Glutamatergic neuron (in vitro differentiated cells): ENCODE data around the gene CLDN18. TPM values are rescaled to one million over a fixed set of nuclear protein-coding genes. Genes with fewer than 3 reads are reported as not detected.

Experiments used
- DNase-seq: peaks from one replicate; pipeline ENCODE4 v3.0.0; 2022
- H3K27ac Mint-ChIP-seq: one replicate; pipeline ENCODE4 v1.8.0; 2020; ENCODE audit warnings: mild to moderate bottlenecking, mixed read lengths, inconsistent platforms; ENCODE audit not compliant: unreplicated experiment
- H3K27me3 Mint-ChIP-seq: one replicate; pipeline ENCODE4 v1.8.0; 2020; ENCODE audit warnings: mild to moderate bottlenecking, moderate library complexity, mixed read lengths, inconsistent platforms; ENCODE audit not compliant: unreplicated experiment
- H3K36me3 Mint-ChIP-seq: one replicate; pipeline ENCODE4 v1.8.0; 2020; ENCODE audit warnings: mild to moderate bottlenecking, mixed read lengths, inconsistent platforms; ENCODE audit not compliant: unreplicated experiment
- H3K4me1 Mint-ChIP-seq: one replicate; pipeline ENCODE4 v1.8.0; 2020; ENCODE audit warnings: mild to moderate bottlenecking, low read depth, mixed read lengths, inconsistent platforms; ENCODE audit not compliant: unreplicated experiment
- H3K4me3 Mint-ChIP-seq: one replicate; pipeline ENCODE4 v1.8.0; 2020; ENCODE audit warnings: mild to moderate bottlenecking, mixed read lengths, inconsistent platforms; ENCODE audit not compliant: unreplicated experiment
- H3K9me3 Mint-ChIP-seq: one replicate; pipeline ENCODE4 v1.8.0; 2020; ENCODE audit warnings: mild to moderate bottlenecking, moderate library complexity, mixed read lengths, inconsistent platforms; ENCODE audit not compliant: unreplicated experiment
- CTCF ChIP-seq: fragments of 200-600 bp; sonication (generic); IDR thresholded peaks from one replicate; pipeline ENCODE4 v1.5.0; 2021; ENCODE audit not compliant: partially characterized antibody, unreplicated experiment
- total RNA-seq: library from RNA; stranded (reverse); fragmentation: NEBNext Ultra II Directional; extraction: Animal tissue kit (Norgen Biotek cat#: 25700); gene quantifications from one replicate; pipeline ENCODE4 v1.2.1, GENCODE V29; 2021; ENCODE audit not compliant: unreplicated experiment

Gene CLDN18
- total RNA-seq, 1 donor from 2014 or later: not detected

DNA sequence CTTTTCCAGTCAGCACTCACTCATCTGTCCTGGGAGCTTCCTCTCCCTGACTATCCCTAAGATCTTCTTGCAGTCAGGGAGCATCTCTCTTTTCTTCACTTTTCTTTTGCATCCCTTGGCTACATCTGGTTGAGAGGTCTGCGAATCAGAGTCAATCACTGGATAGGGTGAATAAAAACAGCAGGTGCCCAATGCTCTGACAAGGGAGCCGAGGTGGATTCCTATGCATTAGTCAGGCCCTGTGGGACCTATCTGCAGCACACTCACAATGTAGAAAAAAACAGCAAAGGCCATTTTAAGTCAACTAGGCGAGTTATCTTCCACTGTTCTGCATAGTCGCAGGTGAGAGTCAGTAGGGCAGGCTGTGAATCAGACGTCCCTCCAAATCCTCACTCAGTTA is 69.9 kb downstream of the CLDN18 start:
- no peak overlapping the region for H3K27ac Mint-ChIP-seq
- no peaks in the 10 kb centered on the region for H3K4me1 Mint-ChIP-seq
- H3K27me3 Mint-ChIP-seq: no peaks in the 10 kb centered on the region
- DNase-seq: no peak
- no peak overlapping the region for H3K4me3 Mint-ChIP-seq
- no peaks in the 10 kb centered on the region for H3K9me3 Mint-ChIP-seq
- TF ChIP-seq CTCF: no peak
- peaks cover 5% of the 10 kb centered on the region for H3K36me3 Mint-ChIP-seq

DNA sequence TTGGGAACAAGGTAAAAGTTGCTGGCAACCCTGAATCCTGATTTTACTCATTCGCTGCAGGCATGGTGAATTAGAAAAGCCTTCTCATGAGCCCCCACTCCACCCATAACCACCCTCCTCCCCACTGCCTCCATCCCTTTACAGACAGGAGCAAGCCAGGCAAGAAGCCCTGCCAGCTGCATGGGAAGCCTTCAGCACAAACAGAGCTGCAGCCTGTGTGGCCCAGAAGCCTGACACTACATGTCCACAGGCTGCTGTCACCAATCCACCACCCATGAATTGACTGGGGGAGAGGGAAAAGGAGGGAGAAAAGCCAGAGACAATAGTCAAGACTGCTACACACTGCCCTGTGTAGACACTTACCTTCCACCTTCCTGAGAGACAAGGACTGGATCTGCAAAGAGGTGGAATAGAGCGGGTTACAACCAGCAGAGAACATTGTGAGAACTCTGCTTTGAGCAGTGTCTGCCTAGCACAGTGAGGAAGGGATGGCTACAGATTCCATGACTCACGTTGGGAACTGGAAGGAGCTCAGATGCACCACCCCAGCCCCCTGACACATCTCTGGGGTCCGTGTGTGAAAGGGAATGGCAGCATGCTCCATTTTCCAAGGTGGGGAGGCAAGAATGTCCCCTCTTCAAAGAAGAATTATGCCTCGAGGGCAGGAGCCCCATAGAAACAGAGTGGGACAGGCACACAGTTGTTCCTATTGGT is 71.6 kb downstream of the CLDN18 start:
- no peak for DNase-seq
- Mint-ChIP-seq H3K36me3 (peaks cover 5% of the 10 kb centered on the region), H3K9me3 (no peaks in the 10 kb centered on the region), H3K27ac (no peak overlapping the region), H3K4me3 (no peak overlapping the region), H3K27me3 (no peaks in the 10 kb centered on the region), H3K4me1 (no peaks in the 10 kb centered on the region)
- no peak for TF ChIP-seq CTCF

- Mint-ChIP-seq H3K9me3 (no peaks in the 10 kb centered on the region), H3K27ac (no peak overlapping the region), H3K4me3 (no peak overlapping the region), H3K27me3 (no peaks in the 10 kb centered on the region), H3K4me1 (no peaks in the 10 kb centered on the region), H3K36me3 (peaks cover 5% of the 10 kb centered on the region)
- DNase-seq: no peak
- TF ChIP-seq CTCF: no peak
These were observed 72.4 kb downstream of the CLDN18 start for GRCh38 chr3:138082085-138082991.

- no peaks in the 10 kb centered on the region for H3K27me3 Mint-ChIP-seq
- peaks cover 5% of the 10 kb centered on the region for H3K36me3 Mint-ChIP-seq
- no peak for DNase-seq
- H3K9me3 Mint-ChIP-seq: no peaks in the 10 kb centered on the region
- no peak overlapping the region for H3K4me3 Mint-ChIP-seq
- no peak overlapping the region for H3K27ac Mint-ChIP-seq
- no peaks in the 10 kb centered on the region for H3K4me1 Mint-ChIP-seq
- no peak for TF ChIP-seq CTCF
These were observed 73.0 kb downstream of the CLDN18 start for GRCh38 chr3:138082992-138083386.

Other genes starting within 250 kb of the CLDN18 start
- not detected for gene SOX14, start 245.8 kb upstream of the CLDN18 start, total RNA-seq
- gene DZIP1L, start 105.4 kb downstream of the CLDN18 start, total RNA-seq: 3.3 TPM
- gene A4GNT, start 122.2 kb downstream of the CLDN18 start, total RNA-seq: not detected
- 16.0 TPM for gene DBR1, start 164.8 kb downstream of the CLDN18 start, total RNA-seq
- 54.4 TPM for gene ARMC8, start 177.1 kb downstream of the CLDN18 start, total RNA-seq